Lower leg skin (tissue), 4 donors: ENCODE data around the gene SRD5A3. TPM values are rescaled to one million over a fixed set of nuclear protein-coding genes. Genes with fewer than 3 reads are reported as not detected.
A peak's percentile ranks its signal among the peaks of the same experiment; 100 is the strongest.

Source experiments
- DNase-seq, 2 donors: peaks; one replicate each; pipeline ENCODE4 v3.0.0-alpha.2; 2019; ENCODE audit warnings: low spot score in 2 of 2
- H3K4me3 ChIP-seq: fragments of 200-600 bp; sonication (generic); 2 replicates; pipeline ENCODE4 v1.5.1; 2017; ENCODE audit warnings: mild to moderate bottlenecking, low read depth; ENCODE audit not compliant: poor library complexity, severe bottlenecking
- CTCF ChIP-seq, 3 donors: fragments of 450-650 bp; IDR thresholded peaks; one replicate each; pipeline ENCODE4 v1.5.1; 2016; ENCODE audit warnings: antibody characterized with exemption in 3 of 3, mild to moderate bottlenecking in 3 of 3, moderate library complexity in 2 of 3
- POLR2A ChIP-seq, 2 donors: fragments of 450-650 bp; IDR thresholded peaks; one replicate each; pipeline ENCODE4 v1.6.1; 2016 to 2017; ENCODE audit warnings: antibody characterized with exemption in 2 of 2, mild to moderate bottlenecking in 1 of 2, moderate library complexity in 1 of 2
- WGBS, 2 donors: methylation state at CpG; one replicate each; pipeline ENCODE4 v1.1.5; 2018; 5-methylcytosine and 5-hydroxymethylcytosine counted together
- intact Hi-C: fragments of 100-400 bp; cut with DNase I; formaldehyde crosslinking; loops from one replicate; pipeline ENCODE4 v1.15.0; 2023; ENCODE audit warnings: low total_unique reads
- total RNA-seq, 4 donors: library from RNA; depleted of rRNA; stranded (reverse); fragments of >200 nt; gene quantifications; one replicate each; pipeline ENCODE4 v1.1.0, GENCODE V29; 2016

SRD5A3 gene
- 10 to 100 TPM in 2 of 4 donors, 1 to 10 TPM in 2; 6.9 to 21.7 (median 9.3) TPM for total RNA-seq

GRCh38 chr4:55345980-55346850 lies at the start of gene SRD5A3:
Gene SRD5A3 (plus strand): TSS chr4:55346242. CDS start chr4:55346337, 95 bp downstream.
- peak; percentile 64 to 97 for DNase-seq
- intact Hi-C loops = no loop called here
- TF ChIP-seq CTCF (IDR thresholded peaks at IDR 0.05) (peak in 1 of 3 donors; percentile 77), POLR2A (IDR thresholded peaks at IDR 0.05) (no peak)
- H3K4me3 ChIP-seq = peak within 1 kb of the TSS; percentile 39
- WGBS, 2 donors = 0% methylated on average over 42 to 61 of the region's 95 CpGs

DNA sequence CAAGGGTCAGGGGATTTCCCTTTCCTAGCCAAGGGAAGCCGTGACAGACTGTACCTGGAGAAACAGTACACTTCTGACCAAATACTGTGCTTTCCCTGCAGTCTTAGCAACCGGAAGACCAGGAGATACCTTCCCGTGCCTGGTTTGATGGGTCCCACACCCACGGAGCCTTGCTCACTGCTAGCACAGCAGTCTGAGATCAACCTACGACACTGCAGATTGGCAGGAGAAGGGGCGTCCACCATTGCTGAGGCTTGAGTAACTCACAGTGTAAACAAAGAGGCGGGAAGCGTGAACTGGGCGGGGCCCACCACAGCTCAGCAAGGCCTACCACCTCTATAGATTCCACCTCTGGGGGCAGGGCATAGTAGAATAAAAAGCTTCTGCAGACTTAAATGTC lies 48.7 kb upstream of the SRD5A3 start:
- TF ChIP-seq POLR2A (IDR thresholded peaks at IDR 0.05) = no peak
- no peak for TF ChIP-seq CTCF (IDR thresholded peaks at IDR 0.05)
- intact Hi-C loops = no loop called here
- no peak for DNase-seq
- H3K4me3 ChIP-seq = no peak overlapping the region
- 83 to 90% methylated on average over 9 of the region's 9 CpGs for WGBS, 2 donors

GRCh38 chr4:55303760-55304165 lies 42.3 kb upstream of the SRD5A3 start:
- intact Hi-C loops = no loop called here
- TF ChIP-seq CTCF (IDR thresholded peaks at IDR 0.05) (no peak), POLR2A (IDR thresholded peaks at IDR 0.05) (no peak)
- no peak overlapping the region for H3K4me3 ChIP-seq
- DNase-seq = no peak
- WGBS, 2 donors = 18 to 25% methylated on average over 3 of the region's 3 CpGs

DNA sequence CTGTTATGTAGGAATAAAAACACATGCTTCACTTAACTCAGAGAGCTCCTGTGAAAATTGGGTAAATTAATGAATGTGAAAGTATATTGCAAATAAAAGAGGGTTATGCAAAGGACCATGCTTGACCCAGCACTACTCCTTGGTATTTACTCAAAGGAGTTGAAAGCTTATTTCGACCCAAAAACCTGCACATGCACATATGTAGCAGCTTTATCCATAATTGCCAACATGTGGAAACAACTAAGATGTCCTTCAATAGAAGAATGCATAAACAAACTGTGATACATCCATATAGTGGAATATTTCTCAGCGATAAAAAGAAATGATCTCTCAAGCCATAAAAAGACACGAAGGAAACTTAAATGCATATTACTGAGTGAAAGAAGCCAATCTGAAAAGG lies 41.7 kb upstream of the SRD5A3 start:
- no peak for TF ChIP-seq CTCF (IDR thresholded peaks at IDR 0.05)
- TF ChIP-seq POLR2A (IDR thresholded peaks at IDR 0.05) = no peak
- H3K4me3 ChIP-seq = no peak overlapping the region
- intact Hi-C loops = no loop called here
- WGBS, 2 donors = 77 to 79% methylated on average over 3 of the region's 3 CpGs
- DNase-seq = no peak

DNA sequence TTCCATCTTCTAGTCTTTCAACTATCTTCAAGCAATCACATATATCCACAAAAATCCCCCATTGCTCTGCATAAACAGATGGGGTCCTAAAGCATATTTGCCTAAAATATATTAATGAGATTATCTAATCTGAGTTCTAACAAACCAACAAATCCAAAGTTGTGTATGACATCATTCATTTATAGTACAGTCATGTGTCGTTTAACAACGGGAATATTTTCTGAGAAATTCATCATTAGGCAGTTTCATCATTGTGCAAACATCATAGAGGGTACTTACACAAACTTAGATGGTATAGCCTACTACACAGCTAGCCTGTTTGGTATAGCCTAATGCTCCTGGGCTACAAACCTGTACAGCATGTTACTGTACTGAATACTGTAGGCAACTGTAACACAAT lies 38.0 kb upstream of the SRD5A3 start:
- no peak for DNase-seq
- no peak for TF ChIP-seq POLR2A (IDR thresholded peaks at IDR 0.05)
- TF ChIP-seq CTCF (IDR thresholded peaks at IDR 0.05) = no peak
- WGBS, 2 donors = 88 to 97% methylated on average over 2 of the region's 2 CpGs
- intact Hi-C loops = no loop called here
- H3K4me3 ChIP-seq = no peak overlapping the region
